ENCODE measurements around the gene OPN3.

The OPN3 gene

GRCh38 chr1:241645199-241645598 lies 5.0 kb upstream of the OPN3 start:
- no peak for DNase-seq

DNA sequence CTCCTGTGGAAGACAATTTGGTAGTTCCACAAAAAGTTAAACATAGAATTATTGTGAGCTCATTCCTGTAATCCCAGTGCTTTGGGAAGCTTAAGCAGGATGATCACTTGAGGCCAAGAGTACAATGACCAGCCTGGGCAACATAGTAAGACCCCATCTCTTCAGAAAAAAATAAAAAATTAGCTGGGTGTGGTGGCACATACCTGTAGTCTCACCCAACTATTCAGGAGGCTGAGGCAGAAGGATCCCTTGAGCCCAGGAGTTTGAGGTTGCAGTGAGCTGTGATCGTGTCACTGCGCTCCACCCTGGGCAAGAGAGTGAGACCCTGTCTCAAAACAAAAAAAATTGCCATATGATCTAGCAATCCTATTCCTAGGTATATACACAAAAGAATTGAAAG lies 4.1 kb upstream of the OPN3 start:
- DNase-seq, result no peak

GRCh38 chr1:241642593-241642944 lies 2.4 kb upstream of the OPN3 start:
- no peak for DNase-seq

- DNase-seq, result no peak
These were observed 1.8 kb upstream of the OPN3 start for GRCh38 chr1:241641773-241642592.

DNA sequence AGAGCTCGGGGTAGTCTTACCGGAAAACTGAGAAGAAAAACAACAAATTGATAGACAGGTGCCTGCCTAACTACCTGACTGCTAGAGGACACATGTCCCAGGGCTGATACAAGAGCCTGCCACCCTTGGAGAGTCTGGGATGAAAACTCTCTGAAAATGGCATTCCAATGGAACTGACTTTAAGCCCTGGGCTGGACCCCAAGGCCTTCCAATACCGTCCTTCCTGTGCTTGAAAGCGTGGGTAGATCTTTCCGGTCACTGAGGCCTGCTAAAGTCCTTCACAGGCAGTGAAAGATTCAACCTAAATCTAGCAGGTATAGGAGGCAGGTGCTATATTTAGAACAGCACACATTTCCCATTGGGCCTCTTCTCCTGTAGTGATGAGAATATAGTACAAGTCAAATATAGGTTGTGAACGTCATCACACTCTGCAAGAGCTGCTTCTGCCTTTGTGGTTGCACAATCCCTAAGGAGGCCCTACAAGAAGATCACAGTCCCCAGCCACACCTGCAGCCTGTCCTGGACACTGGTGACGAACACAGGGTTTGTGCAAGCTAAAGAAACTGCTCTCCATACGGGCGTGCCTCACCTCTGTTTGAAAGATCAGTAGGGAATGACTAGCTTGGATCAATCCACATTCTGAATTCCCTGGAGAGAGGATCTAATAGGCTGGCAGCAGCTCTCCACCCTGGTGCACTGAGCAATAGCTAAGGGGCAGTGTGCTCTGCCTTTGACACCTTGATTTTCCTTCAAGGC lies 876 bp upstream of the OPN3 start:
- no peak for DNase-seq

DNA sequence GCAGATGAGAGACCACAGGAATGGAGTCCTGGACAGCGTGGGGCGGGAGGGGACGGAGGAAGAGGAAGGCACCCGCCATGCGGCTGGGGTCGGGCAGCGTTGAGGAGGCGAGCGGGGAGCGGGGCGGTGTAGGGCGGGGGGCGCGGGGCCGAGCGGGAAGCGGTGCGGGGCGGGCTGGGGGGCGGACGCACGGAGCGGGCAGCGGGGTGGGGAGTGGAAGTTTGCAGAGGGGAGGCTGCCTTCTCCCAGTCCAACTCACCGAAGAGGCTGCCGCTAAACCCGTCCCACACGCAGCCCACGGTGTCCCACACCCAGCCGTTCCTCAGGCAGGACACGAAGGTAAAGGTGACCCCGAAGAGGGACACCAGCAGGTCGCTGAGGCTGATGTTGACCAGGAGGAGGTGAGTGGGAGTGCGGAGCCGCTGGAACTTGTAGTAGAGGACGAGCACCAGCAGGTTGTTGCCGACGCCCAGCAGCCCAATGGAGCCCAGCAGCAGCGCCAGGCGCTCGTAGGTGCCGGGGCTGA lies 483 bp downstream of the OPN3 start:
- DNase-seq, result no peak

GRCh38 chr1:241638909-241639622 lies 1.1 kb downstream of the OPN3 start:
- no peak for DNase-seq

GRCh38 chr1:241638099-241638682 lies 2.0 kb downstream of the OPN3 start:
- no peak for DNase-seq

DNA sequence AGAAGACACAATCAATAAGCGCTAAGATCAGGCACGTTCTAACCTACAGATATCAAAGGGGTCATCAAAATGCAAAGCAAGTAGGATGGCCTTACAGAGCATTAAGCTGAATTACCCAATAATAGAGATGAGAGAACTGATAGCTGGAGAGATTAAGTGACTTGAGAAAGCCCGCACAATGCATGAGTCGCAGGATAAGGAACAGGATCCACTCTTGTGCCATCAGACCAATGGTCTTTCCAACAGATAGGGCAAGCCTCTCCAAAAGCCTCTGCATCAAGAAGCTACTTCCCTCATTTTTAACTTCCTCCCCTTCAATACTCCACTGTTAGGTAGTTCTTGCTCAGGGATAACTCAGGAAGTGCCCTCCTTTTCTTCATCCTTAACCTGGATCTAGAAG lies 2.6 kb downstream of the OPN3 start:
- no peak for DNase-seq

DNA sequence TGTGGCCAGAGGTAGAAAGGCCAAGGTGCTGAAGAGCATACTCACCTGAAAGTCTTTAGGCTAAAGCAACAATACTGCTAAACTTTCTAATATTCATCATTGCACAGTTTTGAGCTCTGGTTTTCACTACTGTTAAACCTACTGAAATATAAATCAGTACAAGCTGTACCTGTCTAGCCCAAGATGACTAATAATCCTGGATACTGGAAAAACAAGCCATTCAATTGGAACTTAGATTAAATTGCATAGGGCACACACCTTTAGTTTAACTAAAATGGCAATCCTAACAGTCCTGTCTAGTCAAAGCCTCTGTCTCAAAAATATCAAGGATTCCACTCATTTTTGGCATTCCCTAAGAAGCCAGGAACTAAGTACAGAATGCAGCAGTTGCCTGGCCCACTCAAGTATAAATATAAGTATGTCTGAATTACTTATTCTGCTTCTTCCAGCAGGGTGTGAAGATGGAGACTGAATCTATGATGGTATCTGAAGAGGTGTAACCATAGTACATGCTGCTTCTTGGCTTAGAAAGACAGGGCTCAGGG lies 3.1 kb downstream of the OPN3 start:
- DNase-seq, result no peak

GRCh38 chr1:241636291-241636690 lies 3.9 kb downstream of the OPN3 start:
- no peak for DNase-seq

DNA sequence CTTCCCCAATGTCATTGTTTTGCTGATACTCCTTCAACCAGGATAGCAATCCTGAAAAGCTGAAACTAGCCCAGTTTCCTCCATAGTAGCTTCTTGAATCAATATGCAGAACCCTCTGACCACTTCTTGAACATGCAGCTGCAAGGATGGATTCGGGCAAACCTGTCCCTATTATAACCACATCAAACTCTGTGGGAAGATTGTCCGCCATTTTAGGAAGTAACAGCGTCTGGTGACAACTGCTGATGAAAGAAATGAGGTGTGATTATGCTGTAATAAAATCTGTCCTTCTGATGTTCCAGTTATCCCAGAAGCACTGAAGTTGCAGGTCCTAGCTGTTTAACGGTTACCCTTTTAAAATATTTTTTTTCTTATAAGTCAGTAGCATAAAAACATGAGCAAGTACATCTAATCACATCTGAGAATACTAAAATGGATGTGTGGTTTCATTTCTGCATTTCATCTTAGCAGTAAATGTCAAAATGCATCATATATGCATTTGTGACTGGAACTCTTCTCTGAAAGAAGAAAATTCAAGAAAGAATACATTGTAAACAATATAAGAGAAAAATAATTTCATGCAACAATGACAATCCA lies 4.5 kb downstream of the OPN3 start:
- no peak for DNase-seq

GRCh38 chr1:241632987-241633386 lies 7.2 kb downstream of the OPN3 start:
- no peak for DNase-seq

DNA sequence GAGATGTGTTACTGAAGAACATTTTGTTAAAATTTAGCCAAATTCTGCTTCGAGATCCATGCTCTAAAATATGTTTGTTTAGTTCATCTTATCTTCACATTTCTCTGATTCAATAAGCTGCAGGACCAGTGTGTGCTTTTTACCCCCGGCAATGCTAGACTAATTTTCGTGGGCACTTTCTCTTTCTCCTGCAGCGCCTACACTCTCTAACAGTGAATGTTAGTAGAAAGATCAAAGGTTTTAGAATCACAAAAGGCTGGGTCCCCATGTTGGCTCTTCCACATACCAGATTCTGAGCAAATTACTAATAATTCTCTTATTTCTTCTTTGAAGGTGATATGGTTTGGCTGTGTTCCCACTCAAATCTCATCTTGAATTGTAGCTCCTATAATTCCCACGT lies 8.5 kb downstream of the OPN3 start:
- no peak for DNase-seq

DNA sequence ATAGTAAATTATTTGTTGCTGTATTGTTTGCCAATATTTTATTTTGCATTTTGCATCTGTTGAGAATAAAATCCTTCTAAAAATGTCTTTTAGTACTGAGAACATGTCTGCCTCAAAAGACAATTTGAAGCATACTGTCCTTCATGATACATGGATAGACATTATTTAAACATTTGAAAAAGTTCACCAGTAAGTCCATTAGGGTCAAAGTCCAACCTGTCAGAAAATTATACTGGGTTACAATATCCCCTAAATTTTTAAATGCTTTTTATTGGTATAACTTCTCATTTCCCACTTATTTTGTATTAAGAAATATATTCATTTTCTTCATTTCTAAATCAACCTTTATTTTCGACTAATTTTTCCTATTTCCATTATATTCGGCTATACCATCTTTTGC lies 9.3 kb downstream of the OPN3 start:
- DNase-seq, result no peak

DNA sequence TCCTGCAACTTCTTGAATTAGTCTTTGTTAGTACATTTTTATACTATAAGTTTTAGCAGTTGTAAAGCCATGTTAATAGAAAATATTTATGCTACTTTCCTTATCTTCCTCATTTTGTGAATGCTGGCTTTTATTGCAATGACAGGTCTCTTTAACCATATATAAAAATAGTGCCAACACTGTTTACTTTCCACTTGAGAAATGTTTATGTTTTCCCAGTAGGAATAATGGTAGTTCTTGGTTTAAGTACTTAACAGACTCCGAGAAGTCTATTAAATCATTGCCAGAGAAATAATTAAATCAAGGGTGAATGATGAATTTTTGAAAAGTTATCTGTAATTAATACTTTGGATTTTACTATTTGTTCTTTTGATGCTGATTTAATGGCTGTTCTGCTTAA lies 9.7 kb downstream of the OPN3 start:
- DNase-seq, result no peak

DNA sequence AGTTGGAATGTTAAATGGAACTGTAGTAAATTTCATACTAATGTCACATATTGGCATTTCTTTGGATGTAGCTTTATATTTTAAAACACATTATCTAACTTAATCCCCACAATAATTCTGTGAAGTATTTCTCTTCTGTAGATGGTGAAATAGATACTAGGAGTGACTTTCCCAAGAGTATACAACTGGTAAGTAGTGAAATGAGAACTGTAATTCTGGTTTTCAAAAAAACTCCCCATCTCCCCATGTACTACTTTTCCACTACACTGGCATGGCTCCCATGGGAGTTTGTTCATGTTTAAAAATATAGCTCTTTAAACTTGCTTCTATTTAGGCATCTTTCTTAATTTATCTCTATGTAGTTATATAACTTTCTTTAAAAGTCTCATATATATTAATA lies 10.2 kb downstream of the OPN3 start:
- DNase-seq, result no peak

GRCh38 chr1:241627453-241628259 lies 12.5 kb downstream of the OPN3 start:
- no peak for DNase-seq

DNA sequence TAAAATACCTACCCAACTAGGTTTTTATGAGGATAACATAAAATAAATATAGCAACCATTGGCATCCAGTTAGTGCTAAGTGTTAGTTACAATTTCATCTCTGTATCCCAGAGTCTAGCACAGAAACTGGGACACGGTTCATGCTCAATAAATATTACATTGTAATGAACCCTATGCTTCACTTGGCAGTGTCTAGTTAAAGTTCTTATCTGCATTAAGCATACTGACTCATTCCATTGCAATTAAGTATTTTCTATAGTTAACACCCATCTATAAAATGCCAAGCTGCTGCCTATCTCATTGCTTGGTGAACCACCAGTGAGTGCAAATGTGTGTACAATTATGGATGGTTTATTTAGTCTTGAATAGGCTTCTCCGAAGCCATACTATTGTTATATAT lies 15.2 kb downstream of the OPN3 start:
- no peak for DNase-seq

DNA sequence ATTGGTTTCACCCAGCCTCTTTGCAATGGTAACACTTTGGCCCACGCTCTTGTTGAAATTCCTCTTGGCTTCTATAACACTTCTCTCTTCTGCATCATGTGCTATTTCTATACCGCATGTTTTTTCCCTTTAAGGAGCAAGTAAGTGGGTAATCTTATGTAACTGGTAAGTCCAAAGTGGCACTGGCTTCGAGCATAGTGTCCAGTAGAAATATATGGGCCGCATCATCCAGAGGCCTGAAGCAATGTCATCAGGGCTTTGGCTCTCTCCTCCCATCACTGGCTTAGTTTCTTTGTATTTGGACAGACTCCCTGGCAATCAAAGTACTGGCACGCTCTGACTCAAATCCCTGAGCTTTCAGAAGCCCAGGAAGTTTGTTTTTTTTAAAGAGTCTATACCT lies 17.5 kb downstream of the OPN3 start:
- no peak for DNase-seq

- no peak for DNase-seq
These were observed 22.7 kb downstream of the OPN3 start for GRCh38 chr1:241617426-241617825.
